CD4-positive, alpha-beta T cell (primary cell): Measurements from ENCODE around the gene ENOX1. TPM values are rescaled to one million over a fixed set of nuclear protein-coding genes. Genes with fewer than 3 reads are reported as not detected.

Source experiments
- ATAC-seq: fragments of 200-7000 bp; cut with Tn5 transposase; one replicate; pipeline ENCODE4 v1.10.0; 2022; ENCODE audit warnings: mild to moderate bottlenecking; ENCODE audit not compliant: poor library complexity
- CTCF ChIA-PET: fragments of 350-600 bp; sonication (Branson Sonifier 250); formaldehyde crosslinking; loops from one replicate; lab custom pipeline; 2021; ENCODE audit warnings: antibody characterized with exemption, inconsistent platforms; lab: Charles Lee
- POLR2A ChIA-PET: fragments of 350-600 bp; sonication (Branson Sonifier 250); formaldehyde crosslinking; loops from one replicate; lab custom pipeline; 2021; ENCODE audit warnings: antibody characterized with exemption, inconsistent platforms; lab: Charles Lee
- DNase-seq, 14 experiments: peaks; one replicate each; pipeline ENCODE4 v3.0.0-alpha.2; 2013 to 2020; ENCODE audit warnings: mixed read lengths in 2 of 14
- H3K27ac ChIP-seq, 2 donors: one replicate each; pipeline versions ENCODE4 v1.5.1 to v1.7.0; 2013; ENCODE audit warnings: low read length in 2 of 2, low read depth in 1 of 2, mild to moderate bottlenecking in 1 of 2
- H3K27me3 ChIP-seq, 2 experiments: 1 replicate in 1 of 2; 2 replicates in 1 of 2; pipeline versions ENCODE4 v1.6.1 to v1.7.0; 2013; ENCODE audit warnings: low read length in 2 of 2, control low read depth in 1 of 2, mild to moderate bottlenecking in 1 of 2, moderate library complexity in 1 of 2; ENCODE audit not compliant: insufficient read depth in 2 of 2, control insufficient read depth in 1 of 2
- H3K36me3 ChIP-seq: one replicate; pipeline ENCODE4 v1.6.1; 2013; ENCODE audit warnings: low read length, control low read depth; ENCODE audit not compliant: insufficient read depth
- H3K4me1 ChIP-seq: one replicate; pipeline ENCODE4 v1.6.1; 2013; ENCODE audit warnings: low read length, control low read depth; ENCODE audit not compliant: insufficient read depth
- H3K4me3 ChIP-seq: one replicate; pipeline ENCODE4 v1.5.1; 2013; ENCODE audit warnings: mild to moderate bottlenecking, low read length, moderate library complexity
- H3K9me3 ChIP-seq, 2 experiments: 1 replicate in 1 of 2; 2 replicates in 1 of 2; pipeline versions ENCODE4 v1.6.1 to v1.7.0; 2013; ENCODE audit warnings: low read length in 2 of 2, mild to moderate bottlenecking in 2 of 2, control low read depth in 1 of 2, moderate library complexity in 1 of 2; ENCODE audit not compliant: control insufficient read depth in 1 of 2, insufficient read depth in 1 of 2
- H3K27ac Mint-ChIP-seq: one replicate; pipeline ENCODE4 v1.8.0; 2020; ENCODE audit warnings: mixed read lengths
- H3K27me3 Mint-ChIP-seq: one replicate; pipeline ENCODE4 v1.8.0; 2021; ENCODE audit warnings: mixed read lengths
- H3K36me3 Mint-ChIP-seq: one replicate; pipeline ENCODE4 v1.8.0; 2021; ENCODE audit warnings: low read depth, mixed read lengths
- H3K4me1 Mint-ChIP-seq: one replicate; pipeline ENCODE4 v1.8.0; 2021; ENCODE audit warnings: low read depth, mixed read lengths
- H3K4me3 Mint-ChIP-seq: one replicate; pipeline ENCODE4 v1.8.0; 2020; ENCODE audit warnings: mild to moderate bottlenecking, mixed read lengths
- H3K9me3 Mint-ChIP-seq: one replicate; pipeline ENCODE4 v1.8.0; 2020; ENCODE audit warnings: mixed read lengths
- CTCF ChIP-seq: fragments of 200-600 bp; IDR thresholded peaks from one replicate; pipeline ENCODE4 v1.8.0; 2022; ENCODE audit warnings: antibody characterized with exemption, mild to moderate bottlenecking
- intact Hi-C, 2 experiments: fragments of 100-400 bp; cut with DNase I in 1 of 2; cut with micrococcal nuclease in 1 of 2; formaldehyde crosslinking; loops; one replicate each; pipeline versions ENCODE4 v1.15.1 to v1.9.0; 2023 to 2025; cut with DNase I, micrococcal nuclease
- total RNA-seq, 174 experiments: library from RNA in 2 of 174; stranded (reverse) in 2 of 174; gene quantifications; one replicate each; pipeline ENCODE4 v1.2.3 and lab custom pipeline; 2021 to 2026

ENOX1 gene
- total RNA-seq, 2 experiments from 2014 or later = not detected

- intact Hi-C loops = loop anchor here in 1 of 2 experiments (10.0 kb wide), 1 partner anchor 1466 kb away; no protein-coding TSS in a partner anchor
- DNase-seq (no peak), ATAC-seq (no peak)
- peaks cover 7% of the 10 kb centered on the region for H3K4me1 Mint-ChIP-seq
- ChIA-PET POLR2A (no interaction called here), CTCF (no interaction called here)
- H3K9me3 ChIP-seq = no peaks in the 10 kb centered on the region
- H3K36me3 ChIP-seq = no peaks in the 10 kb centered on the region
- H3K36me3 Mint-ChIP-seq = no peaks in the 10 kb centered on the region
- H3K27me3 Mint-ChIP-seq = peaks cover 23% of the 10 kb centered on the region
- H3K27ac Mint-ChIP-seq = no peak overlapping the region
- no peak overlapping the region for H3K4me3 Mint-ChIP-seq
- no peak overlapping the region for H3K27ac ChIP-seq
- no peaks in the 10 kb centered on the region for H3K4me1 ChIP-seq
- no peaks in the 10 kb centered on the region for H3K27me3 ChIP-seq
- TF ChIP-seq CTCF = no peak
- H3K9me3 Mint-ChIP-seq = no peaks in the 10 kb centered on the region
- H3K4me3 ChIP-seq = no peak overlapping the region
Measured at GRCh38 chr13:43800828-43801227, 14.1 kb upstream of the ENOX1 start.

GRCh38 chr13:43799191-43799590 is 12.4 kb upstream of the ENOX1 start:
- Mint-ChIP-seq H3K27me3 (peaks cover 21% of the 10 kb centered on the region), H3K36me3 (no peaks in the 10 kb centered on the region), H3K4me1 (peaks cover 7% of the 10 kb centered on the region), H3K9me3 (no peaks in the 10 kb centered on the region), H3K27ac (no peak overlapping the region), H3K4me3 (no peak overlapping the region)
- ChIA-PET CTCF (no interaction called here), POLR2A (no interaction called here)
- DNase-seq = no peak
- ATAC-seq = no peak
- intact Hi-C loops = no loop called here
- no peak for TF ChIP-seq CTCF
- H3K27ac ChIP-seq = no peak overlapping the region
- no peak overlapping the region for H3K4me3 ChIP-seq
- H3K9me3 ChIP-seq = no peaks in the 10 kb centered on the region
- H3K36me3 ChIP-seq = no peaks in the 10 kb centered on the region
- H3K27me3 ChIP-seq = no peaks in the 10 kb centered on the region
- no peaks in the 10 kb centered on the region for H3K4me1 ChIP-seq

GRCh38 chr13:43797869-43798268 is 11.1 kb upstream of the ENOX1 start:
- intact Hi-C loops = no loop called here
- H3K4me3 Mint-ChIP-seq = no peak overlapping the region
- DNase-seq (no peak), ATAC-seq (no peak)
- ChIA-PET POLR2A (no interaction called here), CTCF (no interaction called here)
- Histone ChIP-seq H3K27ac (no peak overlapping the region), H3K4me1 (no peaks in the 10 kb centered on the region), H3K4me3 (no peak overlapping the region), H3K36me3 (no peaks in the 10 kb centered on the region), H3K27me3 (no peaks in the 10 kb centered on the region), H3K9me3 (no peaks in the 10 kb centered on the region)
- no peak for TF ChIP-seq CTCF
- no peak overlapping the region for H3K27ac Mint-ChIP-seq
- H3K9me3 Mint-ChIP-seq = no peaks in the 10 kb centered on the region
- peaks cover 7% of the 10 kb centered on the region for H3K4me1 Mint-ChIP-seq
- H3K27me3 Mint-ChIP-seq = peaks cover 13% of the 10 kb centered on the region
- H3K36me3 Mint-ChIP-seq = no peaks in the 10 kb centered on the region
